Measurements from ENCODE around the gene ARHGDIB. TPM values are rescaled to one million over a fixed set of nuclear protein-coding genes. Genes with fewer than 3 reads are reported as not detected.

ARHGDIB gene
- total RNA-seq, result 10 to 100 TPM; 27.1 to 41.4 (median 29.9) TPM
- 10 to 100 TPM; 23.9 to 44.0 (median 39.4) TPM for polyA plus RNA-seq
- long read RNA-seq, donor 1, transcript ARHGDIB-201 (6 exons, 1,256 nt), result major isoform, 8 of 8 reads
- long read RNA-seq, donor 1, partial matches to known transcripts, result 0 of 8 reads
- long read RNA-seq, donor 1, other reads (novel, unspliced or antisense), result 0 of 8 reads
- long read RNA-seq, donor 2, transcript ARHGDIB-201 (6 exons, 1,256 nt), result major isoform, 10 of 11 reads
- long read RNA-seq, donor 2, partial matches to known transcripts, result 1 of 11 reads
- long read RNA-seq, donor 2, other reads (novel, unspliced or antisense), result 0 of 11 reads

DNA sequence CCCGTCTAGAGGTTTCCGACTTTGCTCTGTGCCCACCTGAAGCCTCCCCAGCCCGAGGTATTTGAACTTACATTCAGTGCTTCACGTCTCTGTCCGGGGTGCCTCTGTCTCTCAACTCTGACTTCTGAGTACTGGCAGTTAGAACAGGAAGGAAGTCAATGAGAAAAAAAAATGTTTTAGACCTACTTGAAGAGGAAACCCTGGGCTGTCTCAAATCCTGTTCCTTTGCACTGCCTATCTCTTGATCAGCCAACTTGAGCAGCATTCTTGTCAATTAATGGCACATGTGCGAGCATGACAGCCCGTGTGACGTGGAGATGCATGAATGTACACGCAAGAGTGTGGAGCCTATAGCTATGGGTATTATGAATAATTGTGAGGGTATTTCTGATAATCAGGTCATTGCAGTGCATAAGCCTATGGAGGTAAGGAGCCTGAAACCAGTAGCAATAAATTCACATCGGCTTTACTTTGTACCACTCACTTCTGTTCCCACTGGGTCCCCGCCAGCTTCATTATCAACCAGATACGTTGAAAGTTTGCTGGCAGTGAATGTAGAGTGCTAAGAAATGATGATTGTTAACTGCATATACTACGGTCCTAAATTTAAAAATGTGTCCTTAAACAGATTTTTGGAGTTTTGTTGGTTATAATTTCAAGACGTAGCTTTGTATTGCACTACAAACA lies at the start of gene ARHGDIB:
ARHGDIB (minus strand) TSS at position 136 of the 687 bp plus-strand sequence. CDS start 10,889 bp downstream, outside the sequence.
- Histone ChIP-seq H3K4me1 (no peaks in the 10 kb centered on the region), H3K36me3 (ENCODE audit: insufficient read depth in 1 of 2, low read depth in 1 of 2) (no peaks in the 10 kb centered on the region), H3K9me3 (no peaks in the 10 kb centered on the region), H3K27ac (peak within 1 kb of the TSS; percentile 61), H3K4me3 (peak within 1 kb of the TSS; percentile 63), H3K27me3 (ENCODE audit: insufficient read depth in 3 of 3, low read length in 2 of 3) (no peaks in the 10 kb centered on the region)
- DNase-seq, result peak in 1 of 2 donors; percentile 64
- intact Hi-C loops (cut with DNase I), result no loop called here
- TF ChIP-seq, protein P1, sequence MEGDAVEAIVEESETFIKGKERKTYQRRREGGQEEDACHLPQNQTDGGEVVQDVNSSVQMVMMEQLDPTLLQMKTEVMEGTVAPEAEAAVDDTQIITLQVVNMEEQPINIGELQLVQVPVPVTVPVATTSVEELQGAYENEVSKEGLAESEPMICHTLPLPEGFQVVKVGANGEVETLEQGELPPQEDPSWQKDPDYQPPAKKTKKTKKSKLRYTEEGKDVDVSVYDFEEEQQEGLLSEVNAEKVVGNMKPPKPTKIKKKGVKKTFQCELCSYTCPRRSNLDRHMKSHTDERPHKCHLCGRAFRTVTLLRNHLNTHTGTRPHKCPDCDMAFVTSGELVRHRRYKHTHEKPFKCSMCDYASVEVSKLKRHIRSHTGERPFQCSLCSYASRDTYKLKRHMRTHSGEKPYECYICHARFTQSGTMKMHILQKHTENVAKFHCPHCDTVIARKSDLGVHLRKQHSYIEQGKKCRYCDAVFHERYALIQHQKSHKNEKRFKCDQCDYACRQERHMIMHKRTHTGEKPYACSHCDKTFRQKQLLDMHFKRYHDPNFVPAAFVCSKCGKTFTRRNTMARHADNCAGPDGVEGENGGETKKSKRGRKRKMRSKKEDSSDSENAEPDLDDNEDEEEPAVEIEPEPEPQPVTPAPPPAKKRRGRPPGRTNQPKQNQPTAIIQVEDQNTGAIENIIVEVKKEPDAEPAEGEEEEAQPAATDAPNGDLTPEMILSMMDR (IDR thresholded peaks at IDR 0.05), result no peak
- WGBS, 3 donors, result 53 to 60% (median 54%) methylated on average over 14 of the region's 14 CpGs
- peak; percentile 21 to 66 (median 32) for ATAC-seq

DNA sequence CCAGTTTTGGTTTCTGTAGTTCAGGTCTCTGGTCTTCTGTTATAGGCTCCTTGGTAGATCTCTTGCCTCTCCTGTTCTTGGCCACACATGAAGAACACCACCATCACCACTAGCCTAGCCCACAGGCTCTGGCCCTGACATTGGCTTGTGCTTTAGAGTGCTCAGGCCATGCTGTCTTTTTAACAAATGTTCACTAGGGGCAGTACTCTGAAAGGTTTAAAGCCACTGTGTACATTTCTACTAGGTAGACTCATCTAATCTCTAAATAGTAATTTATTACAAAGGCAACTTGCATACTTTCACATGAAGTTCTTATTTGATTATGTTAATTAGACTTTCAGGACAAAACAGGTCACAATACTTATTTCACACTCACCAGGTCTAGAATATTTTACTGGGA lies 49.8 kb upstream of the ARHGDIB start:
- intact Hi-C loops (cut with DNase I), result no loop called here
- Histone ChIP-seq H3K9me3 (no peaks in the 10 kb centered on the region), H3K36me3 (ENCODE audit: insufficient read depth in 1 of 2, low read depth in 1 of 2) (no peaks in the 10 kb centered on the region), H3K4me1 (no peaks in the 10 kb centered on the region), H3K4me3 (no peak overlapping the region), H3K27me3 (ENCODE audit: insufficient read depth in 3 of 3, low read length in 2 of 3) (no peaks in the 10 kb centered on the region), H3K27ac (no peak overlapping the region)
- DNase-seq, result no peak
- TF ChIP-seq, protein P1 (IDR thresholded peaks at IDR 0.05), result no peak
- no peak for ATAC-seq

DNA sequence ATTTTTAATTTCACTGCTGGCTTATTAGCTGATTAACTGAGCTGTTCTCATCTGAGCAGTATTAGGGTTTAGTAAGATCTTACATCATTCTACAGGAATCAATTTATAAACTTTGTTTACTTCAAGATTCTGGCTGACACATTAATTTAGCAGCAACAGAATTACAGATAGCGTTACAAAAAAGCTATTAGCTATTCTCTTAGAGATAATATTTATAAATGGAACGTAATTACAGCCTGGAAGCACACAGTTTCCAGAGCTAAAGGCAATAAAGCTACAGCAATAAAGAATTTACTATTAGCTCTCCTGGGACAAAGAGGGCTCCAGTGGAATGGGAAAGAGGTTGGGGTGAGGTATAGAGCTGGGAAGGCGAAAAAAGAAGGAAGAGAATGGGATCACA lies 46.1 kb upstream of the ARHGDIB start:
- Histone ChIP-seq H3K36me3 (ENCODE audit: insufficient read depth in 1 of 2, low read depth in 1 of 2) (no peaks in the 10 kb centered on the region), H3K4me3 (no peak overlapping the region), H3K4me1 (no peaks in the 10 kb centered on the region), H3K27me3 (ENCODE audit: insufficient read depth in 3 of 3, low read length in 2 of 3) (no peaks in the 10 kb centered on the region), H3K27ac (no peak overlapping the region), H3K9me3 (no peaks in the 10 kb centered on the region)
- TF ChIP-seq, protein P1 (IDR thresholded peaks at IDR 0.05), result no peak
- WGBS, 3 donors, result 54 to 69% (median 66%) methylated on average over 3 of the region's 3 CpGs
- ATAC-seq (no peak), DNase-seq (no peak)
- intact Hi-C loops (cut with DNase I), result no loop called here

DNA sequence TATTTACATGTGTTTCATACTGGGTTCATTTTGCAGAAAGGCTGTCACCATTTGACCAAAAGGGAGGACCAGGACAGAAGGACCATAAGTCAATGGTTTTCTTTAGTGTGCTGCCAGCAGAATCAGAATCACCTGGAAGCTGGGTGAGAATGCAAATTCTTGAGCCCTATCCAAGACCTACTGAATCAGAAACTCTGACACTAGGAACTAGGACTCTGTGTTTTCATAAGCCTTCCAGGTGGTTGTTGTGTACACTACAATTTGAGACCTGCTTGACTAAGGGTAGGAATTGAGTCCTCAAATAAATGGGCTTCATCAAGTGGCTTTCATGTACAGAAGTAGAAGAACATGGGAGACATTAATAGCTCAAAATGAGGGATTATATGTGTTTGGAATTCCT lies 43.7 kb upstream of the ARHGDIB start:
- intact Hi-C loops (cut with DNase I), result no loop called here
- no peak for DNase-seq
- peaks cover 16% of the 10 kb centered on the region for H3K4me1 ChIP-seq
- H3K27ac ChIP-seq, result no peak overlapping the region
- no peaks in the 10 kb centered on the region for H3K27me3 ChIP-seq (ENCODE audit: insufficient read depth in 3 of 3, low read length in 2 of 3)
- no peaks in the 10 kb centered on the region for H3K9me3 ChIP-seq
- TF ChIP-seq, protein P1 (IDR thresholded peaks at IDR 0.05), result no peak
- no peak overlapping the region for H3K4me3 ChIP-seq
- H3K36me3 ChIP-seq (ENCODE audit: insufficient read depth in 1 of 2, low read depth in 1 of 2), result no peaks in the 10 kb centered on the region
- ATAC-seq, result no peak
